Suprapubic skin (tissue), 4 donors: ENCODE measurements around the gene IKZF2. TPM values are rescaled to one million over a fixed set of nuclear protein-coding genes. Genes with fewer than 3 reads are reported as not detected.

Experiments used
- DNase-seq, 2 donors: peaks; one replicate each; pipeline ENCODE4 v3.0.0-alpha.2; 2019; ENCODE audit warnings: low spot score in 2 of 2
- H3K27ac ChIP-seq: fragments of 200-600 bp; sonication (generic); one replicate; pipeline ENCODE4 v1.5.1; 2019
- H3K27me3 ChIP-seq: fragments of 200-600 bp; sonication (generic); one replicate; pipeline ENCODE4 v1.5.1; 2019
- H3K36me3 ChIP-seq: fragments of 200-600 bp; sonication (generic); one replicate; pipeline ENCODE4 v1.5.1; 2019
- H3K4me1 ChIP-seq: fragments of 200-600 bp; sonication (generic); one replicate; pipeline ENCODE4 v1.5.1; 2019
- H3K4me3 ChIP-seq: fragments of 200-600 bp; sonication (generic); one replicate; pipeline ENCODE4 v1.5.1; 2019; ENCODE audit warnings: mild to moderate bottlenecking
- H3K9me3 ChIP-seq: fragments of 200-600 bp; sonication (generic); one replicate; pipeline ENCODE4 v1.5.1; 2019
- EP300 ChIP-seq: sonication (generic); formaldehyde crosslinking; IDR thresholded peaks from one replicate; pipeline ENCODE4 v1.6.1; 2017; ENCODE audit warnings: antibody characterized with exemption
- POLR2A ChIP-seq, 2 donors: fragments of 450-650 bp; IDR thresholded peaks; one replicate each; pipeline ENCODE4 v1.6.1; 2017; ENCODE audit warnings: antibody characterized with exemption in 2 of 2, mild to moderate bottlenecking in 2 of 2, moderate library complexity in 2 of 2
- POLR2AphosphoS5 ChIP-seq, 3 donors: sonication (generic); formaldehyde crosslinking; IDR thresholded peaks; one replicate each; pipeline ENCODE4 v1.6.1; 2017; ENCODE audit warnings: antibody characterized with exemption in 3 of 3
- WGBS: methylation state at CpG from one replicate; pipeline ENCODE4 v1.1.5; 2018; 5-methylcytosine and 5-hydroxymethylcytosine counted together
- total RNA-seq, 4 donors: library from RNA; depleted of rRNA; stranded (reverse); fragments of >200 nt; gene quantifications; one replicate each; pipeline ENCODE4 v1.1.0, GENCODE V29; 2016
- TF ChIP-seq, protein P1 (sequence below), 2 donors: fragments of 200-600 bp in 1 of 2; fragments of 450-650 bp in 1 of 2; sonication (generic) in 1 of 2; IDR thresholded peaks; one replicate each; pipeline ENCODE4 v1.5.1; 2016 to 2019; ENCODE audit warnings: antibody characterized with exemption in 2 of 2, mild to moderate bottlenecking in 1 of 2, moderate library complexity in 1 of 2

Gene IKZF2
- total RNA-seq, 4 donors from 2014 or later, result 38.3 to 95.3 (median 66.5) TPM

DNA sequence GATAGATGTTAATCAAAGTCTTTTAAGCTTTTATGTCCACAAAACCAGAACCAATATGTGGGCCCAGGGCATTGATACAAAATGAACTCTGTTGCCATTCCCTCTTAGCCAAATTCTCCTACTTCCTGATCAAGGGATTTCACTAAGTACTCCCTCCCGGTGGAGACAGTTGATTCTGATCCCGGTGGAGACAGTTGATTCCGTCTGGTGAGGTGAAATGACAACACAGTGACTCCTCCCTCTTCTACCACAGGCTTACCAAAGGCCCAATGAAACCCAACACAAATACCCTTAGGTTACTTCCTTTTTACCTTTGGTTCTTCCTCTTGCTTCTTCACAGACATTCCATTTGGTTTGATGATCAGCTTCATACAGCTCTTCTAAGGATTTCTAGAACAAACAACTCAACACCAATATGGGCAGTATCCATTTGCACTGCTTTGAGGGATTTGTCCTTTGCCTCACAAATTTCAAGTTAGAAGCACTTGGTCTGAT lies 153.8 kb downstream of the IKZF2 start:
- no peaks in the 10 kb centered on the region for H3K27me3 ChIP-seq
- WGBS, result 67% methylated on average over 3 of the region's 3 CpGs

DNA sequence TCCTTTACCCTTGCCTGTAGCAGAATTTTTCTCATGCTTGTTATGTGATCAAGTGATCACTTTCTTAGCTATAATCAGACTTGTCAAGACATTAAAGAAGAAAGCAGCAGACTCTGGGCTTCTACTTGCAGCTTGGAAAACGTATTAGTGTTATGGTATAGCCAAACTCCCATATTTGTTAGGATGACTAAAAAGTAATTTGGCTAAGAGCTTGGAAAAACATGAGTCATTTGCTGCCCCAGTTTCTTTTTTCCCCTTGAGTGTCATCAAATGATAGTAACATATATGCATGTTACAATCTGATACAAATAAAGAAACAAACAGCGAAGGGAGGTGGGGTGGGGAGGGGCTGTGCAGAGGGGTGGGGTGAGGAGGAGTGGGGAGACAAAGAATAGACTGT lies 155.5 kb downstream of the IKZF2 start:
- 55% methylated on average over 2 of the region's 2 CpGs for WGBS
- no peaks in the 10 kb centered on the region for H3K9me3 ChIP-seq
- no peak overlapping the region for H3K4me3 ChIP-seq
- TF ChIP-seq POLR2A (IDR thresholded peaks at IDR 0.05), result no peak
- TF ChIP-seq EP300, result no peak
- TF ChIP-seq, protein P1, sequence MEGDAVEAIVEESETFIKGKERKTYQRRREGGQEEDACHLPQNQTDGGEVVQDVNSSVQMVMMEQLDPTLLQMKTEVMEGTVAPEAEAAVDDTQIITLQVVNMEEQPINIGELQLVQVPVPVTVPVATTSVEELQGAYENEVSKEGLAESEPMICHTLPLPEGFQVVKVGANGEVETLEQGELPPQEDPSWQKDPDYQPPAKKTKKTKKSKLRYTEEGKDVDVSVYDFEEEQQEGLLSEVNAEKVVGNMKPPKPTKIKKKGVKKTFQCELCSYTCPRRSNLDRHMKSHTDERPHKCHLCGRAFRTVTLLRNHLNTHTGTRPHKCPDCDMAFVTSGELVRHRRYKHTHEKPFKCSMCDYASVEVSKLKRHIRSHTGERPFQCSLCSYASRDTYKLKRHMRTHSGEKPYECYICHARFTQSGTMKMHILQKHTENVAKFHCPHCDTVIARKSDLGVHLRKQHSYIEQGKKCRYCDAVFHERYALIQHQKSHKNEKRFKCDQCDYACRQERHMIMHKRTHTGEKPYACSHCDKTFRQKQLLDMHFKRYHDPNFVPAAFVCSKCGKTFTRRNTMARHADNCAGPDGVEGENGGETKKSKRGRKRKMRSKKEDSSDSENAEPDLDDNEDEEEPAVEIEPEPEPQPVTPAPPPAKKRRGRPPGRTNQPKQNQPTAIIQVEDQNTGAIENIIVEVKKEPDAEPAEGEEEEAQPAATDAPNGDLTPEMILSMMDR (IDR thresholded peaks at IDR 0.05), result no peak
- TF ChIP-seq POLR2AphosphoS5 (IDR thresholded peaks at IDR 0.05), result no peak
- H3K27ac ChIP-seq, result no peak overlapping the region
- H3K27me3 ChIP-seq, result no peaks in the 10 kb centered on the region
- H3K4me1 ChIP-seq, result peaks cover under 1% of the 10 kb centered on the region
- no peak for DNase-seq
- H3K36me3 ChIP-seq, result no peaks in the 10 kb centered on the region

More for the DNA sequence above, 153.8 kb downstream of the IKZF2 start:
- TF ChIP-seq, protein P1 (IDR thresholded peaks at IDR 0.05), result no peak
- TF ChIP-seq EP300 (no peak), POLR2A (IDR thresholded peaks at IDR 0.05) (no peak), POLR2AphosphoS5 (IDR thresholded peaks at IDR 0.05) (no peak)
- Histone ChIP-seq H3K9me3 (no peaks in the 10 kb centered on the region), H3K4me3 (no peak overlapping the region), H3K36me3 (no peaks in the 10 kb centered on the region), H3K27ac (no peak overlapping the region), H3K4me1 (peaks cover 4% of the 10 kb centered on the region)
- DNase-seq, result no peak

DNA sequence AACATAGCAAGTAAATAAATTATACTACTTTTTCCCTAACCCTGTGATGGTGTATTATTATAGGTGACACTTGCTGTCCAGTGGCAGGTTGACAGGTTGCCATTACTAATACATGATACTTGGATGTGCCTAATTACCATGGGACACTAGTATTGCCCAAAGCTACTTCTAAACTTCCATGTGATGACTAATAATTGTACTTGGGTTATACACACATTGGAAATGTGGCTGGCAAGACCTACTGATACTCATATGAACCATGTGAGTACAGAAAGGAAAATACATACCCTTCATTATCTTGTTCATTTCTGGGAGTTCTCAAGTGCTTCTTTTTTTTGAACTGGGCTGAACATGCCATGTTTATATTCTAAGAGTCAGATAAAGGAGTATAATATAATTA lies 156.4 kb downstream of the IKZF2 start:
- Histone ChIP-seq H3K36me3 (no peaks in the 10 kb centered on the region), H3K9me3 (no peaks in the 10 kb centered on the region), H3K27me3 (no peaks in the 10 kb centered on the region), H3K4me1 (no peaks in the 10 kb centered on the region), H3K4me3 (no peak overlapping the region), H3K27ac (no peak overlapping the region)
- DNase-seq, result no peak
- no peak for TF ChIP-seq POLR2AphosphoS5 (IDR thresholded peaks at IDR 0.05)
- no peak for TF ChIP-seq EP300
- TF ChIP-seq, protein P1 (IDR thresholded peaks at IDR 0.05), result no peak
- TF ChIP-seq POLR2A (IDR thresholded peaks at IDR 0.05), result no peak

DNA sequence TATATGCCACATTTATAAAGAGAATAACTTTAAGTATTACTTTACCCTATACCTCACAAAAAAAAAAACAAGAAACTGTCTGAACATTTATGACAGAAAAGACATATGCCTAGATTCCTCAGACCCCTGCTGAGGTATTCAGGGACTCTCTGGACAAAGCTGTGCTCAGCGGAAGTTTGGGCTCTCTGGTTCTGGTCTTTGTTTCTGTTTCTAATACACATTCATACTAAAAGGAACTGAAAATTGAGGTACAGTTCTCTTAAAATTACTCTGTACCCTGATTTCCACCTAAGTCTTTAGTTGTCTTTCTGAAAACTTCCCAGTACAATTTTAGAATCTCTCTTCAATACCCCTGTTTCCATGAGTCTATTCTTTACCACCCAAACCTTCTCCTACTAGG lies 160.3 kb downstream of the IKZF2 start:
- H3K36me3 ChIP-seq, result no peaks in the 10 kb centered on the region
- WGBS, result 95% methylated on average over 1 of the region's 1 CpG
- no peak overlapping the region for H3K4me3 ChIP-seq
- TF ChIP-seq, protein P1 (IDR thresholded peaks at IDR 0.05), result no peak
- no peak for TF ChIP-seq POLR2A (IDR thresholded peaks at IDR 0.05)
- TF ChIP-seq EP300, result no peak
- TF ChIP-seq POLR2AphosphoS5 (IDR thresholded peaks at IDR 0.05), result no peak
- H3K27me3 ChIP-seq, result no peaks in the 10 kb centered on the region
- H3K4me1 ChIP-seq, result no peaks in the 10 kb centered on the region
- no peak for DNase-seq
- H3K27ac ChIP-seq, result no peak overlapping the region
- H3K9me3 ChIP-seq, result no peaks in the 10 kb centered on the region

DNA sequence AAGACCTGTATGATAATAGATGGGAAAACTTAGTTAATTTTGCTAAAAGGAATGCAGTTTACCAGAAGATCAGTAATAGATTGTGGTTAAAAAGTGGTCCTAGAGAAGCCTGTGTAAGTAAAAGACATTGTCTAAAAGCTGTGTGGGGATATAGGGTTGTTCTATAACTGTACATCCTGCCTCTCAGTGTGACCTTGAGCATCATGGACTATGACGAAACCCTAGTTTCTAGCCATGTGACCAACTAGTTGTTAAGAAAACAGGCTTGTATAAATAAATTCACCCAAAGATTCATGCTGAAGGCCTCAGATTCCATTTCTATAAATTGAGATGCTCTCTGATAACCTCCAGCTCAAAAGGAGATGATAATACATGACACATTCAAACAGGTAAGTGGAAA lies 160.7 kb downstream of the IKZF2 start:
- no peaks in the 10 kb centered on the region for H3K9me3 ChIP-seq
- H3K4me1 ChIP-seq, result no peaks in the 10 kb centered on the region
- H3K27ac ChIP-seq, result no peak overlapping the region
- H3K36me3 ChIP-seq, result no peaks in the 10 kb centered on the region
- H3K27me3 ChIP-seq, result no peaks in the 10 kb centered on the region
- no peak for DNase-seq
- H3K4me3 ChIP-seq, result no peak overlapping the region
- TF ChIP-seq POLR2AphosphoS5 (IDR thresholded peaks at IDR 0.05), result no peak
- no peak for TF ChIP-seq POLR2A (IDR thresholded peaks at IDR 0.05)
- TF ChIP-seq, protein P1 (IDR thresholded peaks at IDR 0.05), result no peak
- TF ChIP-seq EP300, result no peak
- WGBS, result 83% methylated on average over 1 of the region's 1 CpG
